OCI-LY3 (cell line): ENCODE data around the gene RTL10.

Source experiments
- H2AFZ ChIP-seq: fragments of 200-600, 300-600 bp; shearing (Covaris generic); 2 replicates; pipeline ENCODE4 v1.6.0; 2014; ENCODE audit warnings: antibody characterized with exemption, low read depth, low read length
- H3K27ac ChIP-seq: fragments of 200-600, 300-600 bp; sonication (generic); 2 replicates; pipeline ENCODE4 v1.5.1; 2014; ENCODE audit warnings: mild to moderate bottlenecking, low read length, moderate library complexity, mixed read lengths
- H3K27me3 ChIP-seq: fragments of 200-600, 300-600 bp; sonication (generic); 2 replicates; pipeline ENCODE4 v1.6.1; 2014; ENCODE audit warnings: low read depth, low read length, mixed read lengths
- H3K36me3 ChIP-seq: fragments of 200-600, 300-600 bp; sonication (generic); replicated peaks from 2 replicates; pipeline ENCODE3; 2014; ENCODE audit warnings: low read depth, low read length, mixed read lengths
- H3K4me1 ChIP-seq: fragments of 300-600, 200-600 bp; sonication (generic); 2 replicates; pipeline ENCODE4 v1.6.1; 2014; ENCODE audit warnings: low read length, mixed read lengths
- H3K4me2 ChIP-seq: fragments of 200-600, 300-600 bp; sonication (generic); 2 replicates; pipeline ENCODE4 v1.6.1; 2014; ENCODE audit warnings: low read length, mixed read lengths
- H3K4me3 ChIP-seq: fragments of 300-600, 200-600 bp; sonication (generic); 2 replicates; pipeline ENCODE4 v1.5.1; 2014; ENCODE audit warnings: antibody characterized with exemption, mild to moderate bottlenecking, low read length, moderate library complexity
- H3K79me2 ChIP-seq: fragments of 300-600, 200-600 bp; shearing (Covaris generic); 2 replicates; pipeline ENCODE4 v1.6.1; 2014; ENCODE audit warnings: mild to moderate bottlenecking, low read length, mixed read lengths
- H3K9ac ChIP-seq: fragments of 300-600, 200-600 bp; shearing (Covaris generic); 2 replicates; pipeline ENCODE4 v1.6.0; 2014; ENCODE audit warnings: mild to moderate bottlenecking, low read length, moderate library complexity
- H3K9me3 ChIP-seq: fragments of 200-600, 300-600 bp; shearing (Covaris generic); 2 replicates; pipeline ENCODE4 v1.6.1; 2014; ENCODE audit warnings: low read length, mixed read lengths; ENCODE audit not compliant: insufficient read depth
- H4K20me1 ChIP-seq: fragments of 200-600, 300-600 bp; sonication (generic); 2 replicates; pipeline ENCODE4 v1.6.1; 2016; ENCODE audit warnings: low read length, mixed read lengths; ENCODE audit not compliant: insufficient read depth
- CTCF ChIP-seq: fragments of 200-600, 300-600 bp; sonication (generic); IDR thresholded peaks from 2 replicates; pipeline ENCODE4 v1.5.1; 2014; ENCODE audit warnings: antibody characterized with exemption, low read length, low read depth
- EZH2phosphoT487 ChIP-seq: fragments of 200-600 bp; shearing (Covaris generic); IDR thresholded peaks from 2 replicates; pipeline ENCODE4 v1.6.1; 2018; ENCODE audit warnings: antibody characterized with exemption, mixed run types, low read depth

RTL10 gene

GRCh38 chr22:19818324-19819207 is 36.1 kb downstream of the RTL10 start:
- Histone ChIP-seq H3K9ac (no peak overlapping the region), H3K4me3 (no peak overlapping the region), H3K4me1 (no peaks in the 10 kb centered on the region), H4K20me1 (no peaks in the 10 kb centered on the region; the same call in 1 of the 2 replicates), H3K27me3 (no peaks in the 10 kb centered on the region), H3K4me2 (no peak overlapping the region), H2AFZ (no peak overlapping the region), H3K36me3 (no peaks in the 10 kb centered on the region), H3K79me2 (no peaks in the 10 kb centered on the region), H3K27ac (no peak overlapping the region), H3K9me3 (no peaks in the 10 kb centered on the region)
- TF ChIP-seq EZH2phosphoT487 (no peak), CTCF (no peak)

- H3K36me3 ChIP-seq = no peaks in the 10 kb centered on the region
- no peak overlapping the region for H3K27ac ChIP-seq
- no peak overlapping the region for H3K4me3 ChIP-seq
- H3K9ac ChIP-seq = no peak overlapping the region
- H3K4me1 ChIP-seq = no peaks in the 10 kb centered on the region
- no peaks in the 10 kb centered on the region; the same call in 1 of the 2 replicates for H4K20me1 ChIP-seq
- H3K27me3 ChIP-seq = no peaks in the 10 kb centered on the region
- H3K9me3 ChIP-seq = no peaks in the 10 kb centered on the region
- TF ChIP-seq CTCF = no peak
- TF ChIP-seq EZH2phosphoT487 = no peak
- H2AFZ ChIP-seq = no peak overlapping the region
- H3K4me2 ChIP-seq = no peak overlapping the region
- no peaks in the 10 kb centered on the region for H3K79me2 ChIP-seq
These were observed 38.1 kb downstream of the RTL10 start for GRCh38 chr22:19816372-19817119.

GRCh38 chr22:19815823-19816290 is 38.8 kb downstream of the RTL10 start:
- Histone ChIP-seq H3K36me3 (no peaks in the 10 kb centered on the region), H3K9ac (no peak overlapping the region), H4K20me1 (no peaks in the 10 kb centered on the region; the same call in 1 of the 2 replicates), H3K27ac (no peak overlapping the region), H3K27me3 (no peaks in the 10 kb centered on the region), H3K4me1 (no peaks in the 10 kb centered on the region), H3K4me2 (no peak overlapping the region), H3K9me3 (no peaks in the 10 kb centered on the region), H3K79me2 (no peaks in the 10 kb centered on the region), H3K4me3 (no peak overlapping the region), H2AFZ (no peak overlapping the region)
- TF ChIP-seq CTCF (no peak), EZH2phosphoT487 (no peak)
